Measurements from ENCODE around the gene METTL15.
"Not testable (repeated sequence)": the region's sequence is repeated elsewhere in the genome, so short reads cannot be mapped to it uniquely, and the experiment has no call there.

The METTL15 gene

DNA sequence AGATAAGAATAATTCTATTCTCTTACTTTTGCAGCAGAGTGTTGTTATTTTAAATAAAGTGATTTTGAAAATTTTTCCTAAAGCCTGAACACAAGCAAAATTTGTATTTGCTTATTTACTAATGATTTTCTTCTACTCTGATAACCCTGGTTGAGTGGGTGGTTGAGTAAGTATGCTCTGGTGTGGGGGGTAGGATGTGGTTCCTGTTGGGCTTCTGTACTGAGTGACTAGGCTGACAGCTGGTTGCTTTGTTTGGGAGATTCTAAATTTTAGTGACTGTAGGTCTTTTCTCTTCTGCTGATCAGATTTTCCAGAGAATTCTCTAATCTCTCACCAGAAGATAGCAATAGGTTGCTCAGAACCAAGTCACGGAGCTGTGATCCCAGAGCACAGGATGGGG is 61.6 kb downstream of the METTL15 start:
- no peak for DNase-seq
- H3K36me3 Mint-ChIP-seq (ENCODE audit: insufficient read depth), result peaks cover 7% of the 10 kb centered on the region
- no peak overlapping the region for H3K4me3 Mint-ChIP-seq
- peak overlapping the region; percentile 6 to 47 for H3K27ac Mint-ChIP-seq
- peaks cover 12 to 20% of the 10 kb centered on the region in 2 donors for H3K4me1 Mint-ChIP-seq (ENCODE audit: low read depth in 2 of 2)
- H3K27me3 Mint-ChIP-seq, result no peaks in the 10 kb centered on the region
- ATAC-seq (replicated peaks), result peak; percentile 32
- no peaks in the 10 kb centered on the region for H3K9me3 Mint-ChIP-seq

DNA sequence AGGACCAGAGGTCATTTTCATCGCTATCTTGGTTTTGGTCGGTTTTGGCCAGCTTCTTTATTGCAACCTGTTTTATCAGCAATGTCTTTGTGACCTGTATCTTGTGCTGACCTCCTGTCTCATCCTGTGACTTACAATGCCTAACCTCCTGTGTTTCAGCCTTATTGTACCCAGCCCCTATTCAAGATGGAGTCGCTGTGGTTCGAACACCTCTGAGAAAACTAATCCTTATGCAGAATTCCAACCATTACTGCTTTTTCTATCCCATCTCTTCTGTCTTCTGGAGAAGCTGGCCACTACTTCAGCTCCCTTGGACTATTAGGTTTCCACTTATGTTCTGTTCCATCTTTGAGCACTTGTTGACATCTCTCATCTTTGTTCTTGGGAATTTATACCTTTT is 62.6 kb downstream of the METTL15 start:
- Mint-ChIP-seq H3K27ac (no peak overlapping the region), H3K27me3 (no peaks in the 10 kb centered on the region), H3K36me3 (ENCODE audit: insufficient read depth) (peaks cover 7% of the 10 kb centered on the region), H3K4me3 (no peak overlapping the region), H3K9me3 (no peaks in the 10 kb centered on the region), H3K4me1 (ENCODE audit: low read depth in 2 of 2) (peaks cover 12 to 20% of the 10 kb centered on the region in 2 donors)
- ATAC-seq (replicated peaks) (no peak), DNase-seq (no peak)

DNA sequence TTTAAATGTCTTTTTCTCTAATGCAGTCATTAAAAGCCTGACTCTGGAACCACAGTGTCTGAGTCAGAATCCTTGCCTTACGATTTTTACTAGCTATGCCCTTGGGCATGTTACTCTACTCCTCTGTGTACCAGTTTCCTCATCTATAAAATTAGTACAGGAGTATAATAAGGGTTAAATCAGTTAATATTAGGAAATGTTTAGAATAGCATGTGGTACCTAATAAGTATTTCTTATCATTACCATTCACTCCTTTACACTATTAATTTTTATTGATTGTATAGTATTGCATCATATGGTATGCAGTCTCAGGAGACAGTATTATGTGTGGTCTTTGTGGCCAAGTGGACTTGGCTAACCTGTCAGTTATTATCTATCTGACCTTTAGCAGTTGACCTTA is 68.2 kb downstream of the METTL15 start:
- no peak for DNase-seq
- Mint-ChIP-seq H3K36me3 (ENCODE audit: insufficient read depth) (peaks cover 5% of the 10 kb centered on the region), H3K27me3 (no peaks in the 10 kb centered on the region), H3K27ac (no peak overlapping the region), H3K4me1 (ENCODE audit: low read depth in 2 of 2) (peaks cover 1 to 4% of the 10 kb centered on the region in 2 donors), H3K4me3 (no peak overlapping the region), H3K9me3 (no peaks in the 10 kb centered on the region)
- ATAC-seq (replicated peaks), result no peak

DNA sequence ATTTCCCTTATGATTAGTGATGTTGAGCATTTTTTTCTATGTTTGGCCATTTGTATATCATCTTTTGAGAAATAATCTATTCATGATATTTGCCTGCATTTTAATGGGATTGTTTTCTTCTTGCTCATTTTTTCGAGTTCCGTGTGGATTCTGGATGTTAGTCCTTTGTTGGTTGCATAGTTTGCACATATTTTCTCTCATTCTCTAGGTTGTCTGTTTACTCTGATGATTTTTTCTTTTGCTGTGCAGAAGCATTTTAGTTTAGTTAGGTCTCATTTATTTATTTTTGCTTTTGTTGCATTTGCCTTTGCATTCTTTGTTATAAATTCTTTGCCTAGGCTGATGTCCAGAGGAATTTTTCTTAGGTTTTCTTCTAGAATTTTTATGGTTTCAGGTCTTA is 87.3 kb downstream of the METTL15 start:
- Mint-ChIP-seq H3K4me1 (ENCODE audit: low read depth in 2 of 2) (peaks cover 2 to 4% of the 10 kb centered on the region in 2 donors), H3K4me3 (no peak overlapping the region), H3K36me3 (ENCODE audit: insufficient read depth) (peaks cover 5% of the 10 kb centered on the region), H3K27me3 (no peaks in the 10 kb centered on the region), H3K9me3 (peaks cover 0 to 3% of the 10 kb centered on the region in 2 donors), H3K27ac (no peak overlapping the region)
- ATAC-seq (replicated peaks) (no peak), DNase-seq (no peak)

DNA sequence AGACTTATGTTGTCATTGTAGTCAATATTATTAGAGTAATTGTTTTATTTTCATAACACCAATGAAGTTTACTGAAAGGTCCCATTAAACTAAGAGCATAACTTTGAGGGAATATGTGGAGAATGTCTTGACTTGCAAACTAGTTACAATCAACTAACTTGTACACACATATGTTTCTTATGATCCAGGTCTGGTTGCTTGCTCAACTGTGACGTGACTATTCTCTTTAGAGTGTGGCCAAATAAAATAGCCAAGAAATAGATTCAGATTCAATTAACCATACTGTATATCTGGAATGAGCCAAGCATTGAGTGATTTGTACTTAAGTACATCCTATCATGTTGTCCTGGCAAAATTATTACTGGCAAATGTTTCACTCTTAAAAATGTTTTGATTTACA is 101.7 kb downstream of the METTL15 start:
- Mint-ChIP-seq H3K27ac (no peak overlapping the region), H3K9me3 (no peaks in the 10 kb centered on the region), H3K4me1 (ENCODE audit: low read depth in 2 of 2) (peaks cover 7 to 14% of the 10 kb centered on the region in 2 donors), H3K4me3 (no peak overlapping the region), H3K36me3 (ENCODE audit: insufficient read depth) (no peaks in the 10 kb centered on the region), H3K27me3 (no peaks in the 10 kb centered on the region)
- ATAC-seq (replicated peaks) (no peak), DNase-seq (no peak)

DNA sequence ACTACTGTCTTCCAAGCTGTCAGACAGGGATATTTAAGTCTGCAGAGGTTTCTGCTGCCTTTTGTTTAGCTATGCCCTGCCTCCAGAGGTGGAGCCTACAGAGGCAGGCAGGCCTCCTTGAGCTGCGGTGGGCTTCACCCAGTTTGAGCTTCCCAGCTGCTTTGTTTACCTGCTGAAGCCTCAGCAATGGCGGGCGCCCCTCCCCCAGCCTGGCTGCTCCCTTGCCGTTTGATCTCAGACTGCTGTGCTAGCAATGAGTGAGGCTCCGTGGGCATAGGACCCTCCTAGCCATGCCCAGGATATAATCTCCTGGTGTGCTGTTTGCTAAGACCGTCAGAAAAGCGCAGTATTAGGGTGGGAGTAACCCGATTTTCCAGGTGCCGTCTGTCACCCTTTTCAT is 113.9 kb downstream of the METTL15 start:
- H3K27me3 Mint-ChIP-seq; H3K9me3 Mint-ChIP-seq; H3K27ac Mint-ChIP-seq; ATAC-seq (replicated peaks); H3K36me3 Mint-ChIP-seq (ENCODE audit: insufficient read depth); DNase-seq; H3K4me3 Mint-ChIP-seq: not testable (repeated sequence)
- peaks cover 11 to 30% of the 10 kb centered on the region in 2 donors for H3K4me1 Mint-ChIP-seq (ENCODE audit: low read depth in 2 of 2)

DNA sequence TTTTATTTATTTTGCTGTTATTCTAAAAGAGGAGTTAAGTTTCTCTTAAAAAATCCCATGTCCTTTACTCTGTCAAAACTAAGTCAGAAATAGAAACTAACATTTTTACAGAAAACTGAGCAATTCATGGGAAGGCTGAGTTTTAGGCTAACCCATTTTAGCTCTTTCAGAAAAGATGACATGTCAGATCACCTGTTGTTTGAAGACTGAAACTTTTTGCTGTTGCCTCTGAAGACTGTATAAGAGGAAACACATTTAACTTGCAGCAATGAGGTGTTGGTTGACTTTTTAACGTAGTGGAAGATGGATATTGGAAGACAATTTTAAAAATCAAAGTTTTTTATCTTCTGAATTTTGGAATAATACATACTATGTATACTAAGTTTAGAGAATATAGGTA is 115.4 kb downstream of the METTL15 start:
- no peak overlapping the region for H3K4me3 Mint-ChIP-seq
- no peak overlapping the region for H3K27ac Mint-ChIP-seq
- no peak for ATAC-seq (replicated peaks)
- no peaks in the 10 kb centered on the region for H3K9me3 Mint-ChIP-seq
- peaks cover 3% of the 10 kb centered on the region for H3K36me3 Mint-ChIP-seq (ENCODE audit: insufficient read depth)
- no peaks in the 10 kb centered on the region for H3K27me3 Mint-ChIP-seq
- no peak for DNase-seq
- peaks cover 9 to 23% of the 10 kb centered on the region in 2 donors for H3K4me1 Mint-ChIP-seq (ENCODE audit: low read depth in 2 of 2)

DNA sequence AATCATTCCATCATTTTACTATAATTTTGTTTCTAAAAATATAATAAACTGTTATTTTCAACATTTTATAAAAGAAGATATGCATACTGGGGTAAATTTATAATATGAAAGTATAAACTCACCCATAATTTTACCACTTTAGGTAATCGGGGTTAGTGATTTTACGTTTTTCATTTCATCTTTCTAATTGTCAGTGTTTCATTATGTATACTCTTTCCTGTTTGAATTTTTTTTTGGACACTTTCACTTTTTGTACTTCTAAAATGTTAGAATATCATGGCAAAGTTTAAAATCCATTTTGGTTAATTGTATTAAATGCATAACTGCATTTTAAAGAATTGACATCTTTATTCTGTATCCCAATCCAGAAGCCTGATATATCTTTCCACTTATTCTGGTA is 115.8 kb downstream of the METTL15 start:
- DNase-seq (no peak), ATAC-seq (replicated peaks) (no peak)

DNA sequence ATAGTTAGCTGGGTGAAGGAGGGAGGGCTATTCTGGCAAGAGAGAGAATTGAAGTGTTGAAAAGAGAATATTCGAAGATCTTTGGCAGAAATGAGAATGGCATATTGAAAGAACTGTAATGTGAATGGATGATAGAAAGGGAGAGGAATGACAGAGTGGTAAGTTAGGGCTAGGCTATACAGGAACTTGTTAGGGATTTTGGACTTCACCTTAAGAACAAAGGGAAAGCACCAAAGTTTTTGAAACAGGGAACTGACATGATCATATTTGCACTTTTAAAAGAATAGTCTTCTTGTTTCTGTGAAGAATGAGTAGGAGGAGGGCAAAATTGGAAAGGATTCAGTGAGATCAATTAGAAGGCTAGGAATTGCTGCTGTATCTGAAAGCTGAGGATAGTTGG is 119.3 kb downstream of the METTL15 start:
- peaks cover 0 to 10% of the 10 kb centered on the region in 2 donors for H3K4me1 Mint-ChIP-seq (ENCODE audit: low read depth in 2 of 2)
- no peak overlapping the region for H3K27ac Mint-ChIP-seq
- no peaks in the 10 kb centered on the region for H3K27me3 Mint-ChIP-seq
- H3K9me3 Mint-ChIP-seq, result peaks cover 0 to 2% of the 10 kb centered on the region in 2 donors
- DNase-seq, result no peak
- no peak overlapping the region for H3K4me3 Mint-ChIP-seq
- peaks cover 3% of the 10 kb centered on the region for H3K36me3 Mint-ChIP-seq (ENCODE audit: insufficient read depth)
- ATAC-seq (replicated peaks), result no peak

More for the DNA sequence above, 115.8 kb downstream of the METTL15 start:
- no peaks in the 10 kb centered on the region for H3K9me3 Mint-ChIP-seq
- no peak overlapping the region for H3K4me3 Mint-ChIP-seq
- H3K36me3 Mint-ChIP-seq (ENCODE audit: insufficient read depth), result peaks cover 3% of the 10 kb centered on the region
- no peak overlapping the region for H3K27ac Mint-ChIP-seq
- H3K27me3 Mint-ChIP-seq, result no peaks in the 10 kb centered on the region
- peaks cover 6 to 19% of the 10 kb centered on the region in 2 donors for H3K4me1 Mint-ChIP-seq (ENCODE audit: low read depth in 2 of 2)

DNA sequence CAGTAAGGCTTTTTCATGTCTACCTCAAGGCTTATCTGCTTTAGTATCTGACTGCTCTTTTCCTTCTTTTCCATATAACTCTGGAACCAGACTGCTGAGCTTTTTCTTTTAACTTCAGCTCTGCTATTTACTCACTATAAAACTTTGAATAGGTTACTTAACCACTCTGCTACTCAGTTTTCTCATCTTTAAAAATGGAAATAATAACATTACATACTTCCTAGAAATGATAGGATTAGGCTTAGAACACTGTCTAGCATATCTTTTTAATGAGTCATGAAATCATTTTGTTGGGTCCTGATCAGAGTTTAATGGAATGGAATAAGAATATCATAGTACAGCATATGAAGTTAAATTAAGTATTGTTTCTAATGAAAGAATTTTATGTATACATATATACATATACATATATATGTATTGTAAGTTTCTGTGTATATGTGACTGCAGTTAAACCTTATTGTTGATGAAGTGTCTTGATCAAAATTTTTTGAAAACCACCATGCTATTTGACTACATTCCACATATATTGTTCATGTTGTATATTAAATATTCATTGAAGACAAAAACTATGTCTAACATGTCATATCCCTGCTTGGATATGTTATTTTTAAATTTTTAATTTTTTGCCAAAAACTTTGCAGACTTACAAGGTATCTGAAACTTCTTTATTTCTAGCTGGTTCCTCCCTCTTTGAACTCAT is 120.2 kb downstream of the METTL15 start:
- Mint-ChIP-seq H3K27me3 (no peaks in the 10 kb centered on the region), H3K4me3 (no peak overlapping the region), H3K27ac (no peak overlapping the region), H3K9me3 (peaks cover 0 to 2% of the 10 kb centered on the region in 2 donors), H3K36me3 (ENCODE audit: insufficient read depth) (peaks cover 3% of the 10 kb centered on the region), H3K4me1 (ENCODE audit: low read depth in 2 of 2) (peaks cover 0 to 10% of the 10 kb centered on the region in 2 donors)
- ATAC-seq (replicated peaks) (no peak), DNase-seq (no peak)

DNA sequence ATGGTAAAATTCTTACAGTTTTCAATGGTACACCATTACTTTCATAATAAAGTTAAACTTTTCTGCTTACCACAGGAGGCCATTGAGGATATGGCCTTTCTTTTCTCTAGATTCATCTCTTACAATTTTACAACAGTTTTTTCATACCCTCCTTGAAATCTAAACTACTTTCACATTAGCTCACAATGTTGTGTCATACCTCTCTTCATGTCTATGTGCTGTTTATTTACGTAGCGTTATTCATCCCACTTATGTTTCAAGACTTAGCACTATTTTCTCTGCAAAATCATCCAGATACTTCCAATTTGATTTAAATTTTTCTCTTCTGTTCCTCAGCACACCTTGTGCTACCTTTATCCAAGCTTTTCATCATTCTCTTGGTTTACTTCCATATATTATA is 123.3 kb downstream of the METTL15 start:
- Mint-ChIP-seq H3K27ac (no peak overlapping the region), H3K36me3 (ENCODE audit: insufficient read depth) (peaks cover 3% of the 10 kb centered on the region), H3K4me3 (no peak overlapping the region), H3K27me3 (no peaks in the 10 kb centered on the region), H3K4me1 (ENCODE audit: low read depth in 2 of 2) (peaks cover 0 to 3% of the 10 kb centered on the region in 2 donors), H3K9me3 (peaks cover 0 to 2% of the 10 kb centered on the region in 2 donors)
- ATAC-seq (replicated peaks), result no peak
- no peak for DNase-seq

DNA sequence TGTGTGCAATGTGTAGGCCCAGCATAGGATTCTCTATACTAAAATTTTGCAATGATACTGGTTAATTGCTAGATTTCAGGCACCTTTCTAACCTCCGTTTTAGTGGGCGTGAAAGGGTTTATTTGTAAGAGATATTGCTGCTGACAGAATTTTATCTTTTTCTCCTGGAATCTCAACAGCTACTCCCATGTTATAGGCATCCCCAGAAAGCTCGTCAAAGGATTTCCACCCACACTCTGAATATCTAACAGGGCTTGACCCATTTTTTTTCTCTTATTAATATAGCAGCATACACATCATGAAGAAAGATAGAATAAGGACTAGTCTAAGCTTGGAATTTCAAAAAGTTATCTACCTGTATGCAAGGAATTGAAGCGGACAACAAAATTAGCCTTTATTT is 124.5 kb downstream of the METTL15 start:
- DNase-seq, result no peak
- Mint-ChIP-seq H3K36me3 (ENCODE audit: insufficient read depth) (peaks cover 3% of the 10 kb centered on the region), H3K4me1 (ENCODE audit: low read depth in 2 of 2) (peaks cover 0 to 3% of the 10 kb centered on the region in 2 donors), H3K27ac (no peak overlapping the region), H3K27me3 (no peaks in the 10 kb centered on the region), H3K4me3 (no peak overlapping the region), H3K9me3 (peaks cover 0 to 2% of the 10 kb centered on the region in 2 donors)
- ATAC-seq (replicated peaks), result no peak

DNA sequence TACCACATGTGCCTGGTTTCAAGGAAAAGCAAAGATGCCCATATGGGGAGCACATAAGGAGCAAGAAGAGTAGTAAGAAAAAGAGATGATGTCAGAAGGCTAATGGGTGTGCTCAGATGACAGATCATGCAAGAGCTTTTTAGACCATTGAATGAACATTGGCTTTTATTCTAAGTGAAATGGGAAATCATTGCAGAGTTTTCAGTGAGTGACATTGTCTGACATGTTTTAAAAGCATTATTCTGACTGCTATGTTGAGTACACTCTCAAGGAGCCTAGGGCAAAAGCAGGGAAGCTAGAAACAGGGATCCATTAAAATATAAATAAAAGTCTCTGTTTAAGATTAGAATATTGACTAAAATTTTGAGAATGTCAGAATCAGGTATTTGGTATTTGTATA is 133.6 kb downstream of the METTL15 start:
- DNase-seq (no peak), ATAC-seq (replicated peaks) (no peak)
- Mint-ChIP-seq H3K9me3 (no peaks in the 10 kb centered on the region), H3K36me3 (ENCODE audit: insufficient read depth) (peaks cover 3% of the 10 kb centered on the region), H3K4me3 (no peak overlapping the region), H3K4me1 (ENCODE audit: low read depth in 2 of 2) (peaks cover 2 to 5% of the 10 kb centered on the region in 2 donors), H3K27me3 (no peaks in the 10 kb centered on the region), H3K27ac (no peak overlapping the region)

DNA sequence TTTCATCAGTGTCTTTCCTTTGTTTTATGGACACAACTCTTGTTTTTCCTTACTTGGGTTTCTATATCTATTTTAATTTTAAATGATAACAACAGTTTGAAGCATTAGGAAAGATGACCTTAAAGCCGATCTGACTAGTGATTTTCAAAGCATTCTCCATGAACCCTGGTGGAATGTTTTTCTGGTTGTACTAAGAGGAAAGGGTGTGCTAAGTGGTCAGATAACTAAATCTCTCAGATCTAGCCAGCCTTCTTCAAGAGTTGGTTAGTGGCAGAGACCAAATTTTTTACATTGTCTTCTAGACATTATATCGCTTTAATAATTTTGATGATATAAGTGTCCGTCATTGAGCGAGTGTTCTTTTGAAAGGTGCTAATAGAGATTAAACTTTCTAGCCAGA is 134.4 kb downstream of the METTL15 start:
- H3K27me3 Mint-ChIP-seq, result no peaks in the 10 kb centered on the region
- H3K36me3 Mint-ChIP-seq (ENCODE audit: insufficient read depth), result peaks cover 3% of the 10 kb centered on the region
- DNase-seq (no peak), ATAC-seq (replicated peaks) (no peak)
- H3K27ac Mint-ChIP-seq, result no peak overlapping the region
- no peaks in the 10 kb centered on the region for H3K9me3 Mint-ChIP-seq
- no peak overlapping the region for H3K4me3 Mint-ChIP-seq
- H3K4me1 Mint-ChIP-seq (ENCODE audit: low read depth in 2 of 2), result peaks cover 2 to 5% of the 10 kb centered on the region in 2 donors
